Measurements from ENCODE around the gene PET100. TPM values are rescaled to one million over a fixed set of nuclear protein-coding genes. Genes with fewer than 3 reads are reported as not detected.

The PET100 gene
- polyA plus RNA-seq, 2 of the 4 experiments (the other 2 are of a cell fraction) = 48.6 to 99.3 TPM

DNA sequence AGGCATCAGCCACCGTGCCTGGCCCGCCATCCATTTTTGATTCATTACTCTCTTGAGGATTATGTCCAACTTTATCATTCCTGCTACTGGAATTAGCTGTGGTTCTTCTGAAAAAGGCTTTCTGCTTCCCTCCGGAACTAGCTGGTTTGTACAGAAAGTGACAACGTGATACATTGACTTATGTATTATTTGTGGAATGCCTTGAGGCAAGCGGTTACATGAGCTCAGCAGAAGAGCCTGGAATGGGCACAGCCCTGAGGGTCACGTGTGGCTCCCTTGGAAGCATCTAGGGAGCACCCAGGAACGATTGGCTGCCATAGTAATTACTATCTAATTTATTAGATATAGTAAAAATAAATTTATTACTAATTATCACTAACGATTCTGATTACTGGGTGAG lies 24.8 kb downstream of the PET100 start:
- TF ChIP-seq, protein P1, sequence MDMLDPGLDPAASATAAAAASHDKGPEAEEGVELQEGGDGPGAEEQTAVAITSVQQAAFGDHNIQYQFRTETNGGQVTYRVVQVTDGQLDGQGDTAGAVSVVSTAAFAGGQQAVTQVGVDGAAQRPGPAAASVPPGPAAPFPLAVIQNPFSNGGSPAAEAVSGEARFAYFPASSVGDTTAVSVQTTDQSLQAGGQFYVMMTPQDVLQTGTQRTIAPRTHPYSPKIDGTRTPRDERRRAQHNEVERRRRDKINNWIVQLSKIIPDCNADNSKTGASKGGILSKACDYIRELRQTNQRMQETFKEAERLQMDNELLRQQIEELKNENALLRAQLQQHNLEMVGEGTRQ (IDR thresholded peaks at IDR 0.05) = no peak
- TF ChIP-seq KDM1A (IDR thresholded peaks at IDR 0.05; ENCODE audit: low read depth) (no peak), PHF8 (IDR thresholded peaks at IDR 0.05; ENCODE audit: borderline replicate concordance, low read depth) (no peak), CEBPB (IDR thresholded peaks at IDR 0.05) (no peak), ZNF302 (CRISPR knock-in tag; IDR thresholded peaks at IDR 0.05) (no peak), JUNB (IDR thresholded peaks at IDR 0.05) (no peak), POLR2AphosphoS2 (conservative IDR thresholded peaks at IDR 0.05; ENCODE audit: low read length) (no peak), MYC (IDR thresholded peaks at IDR 0.05; ENCODE audit: borderline replicate concordance, low read length) (no peak), RNF2 (IDR thresholded peaks at IDR 0.05; ENCODE audit: borderline replicate concordance, low read depth) (no peak), NR3C1 (IDR thresholded peaks at IDR 0.05) (no peak), FOXS1 (CRISPR knock-in tag; IDR thresholded peaks at IDR 0.05) (no peak), HOXB5 (CRISPR knock-in tag; IDR thresholded peaks at IDR 0.05) (no peak)
- TF ChIP-seq, protein P2, sequence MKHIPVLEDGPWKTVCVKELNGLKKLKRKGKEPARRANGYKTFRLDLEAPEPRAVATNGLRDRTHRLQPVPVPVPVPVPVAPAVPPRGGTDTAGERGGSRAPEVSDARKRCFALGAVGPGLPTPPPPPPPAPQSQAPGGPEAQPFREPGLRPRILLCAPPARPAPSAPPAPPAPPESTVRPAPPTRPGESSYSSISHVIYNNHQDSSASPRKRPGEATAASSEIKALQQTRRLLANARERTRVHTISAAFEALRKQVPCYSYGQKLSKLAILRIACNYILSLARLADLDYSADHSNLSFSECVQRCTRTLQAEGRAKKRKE (CRISPR knock-in tag; IDR thresholded peaks at IDR 0.05; ENCODE audit: low read depth) = no peak
- TF ChIP-seq, protein P3, sequence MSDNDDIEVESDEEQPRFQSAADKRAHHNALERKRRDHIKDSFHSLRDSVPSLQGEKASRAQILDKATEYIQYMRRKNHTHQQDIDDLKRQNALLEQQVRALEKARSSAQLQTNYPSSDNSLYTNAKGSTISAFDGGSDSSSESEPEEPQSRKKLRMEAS (IDR thresholded peaks at IDR 0.05) = no peak
- TF ChIP-seq, protein P4, sequence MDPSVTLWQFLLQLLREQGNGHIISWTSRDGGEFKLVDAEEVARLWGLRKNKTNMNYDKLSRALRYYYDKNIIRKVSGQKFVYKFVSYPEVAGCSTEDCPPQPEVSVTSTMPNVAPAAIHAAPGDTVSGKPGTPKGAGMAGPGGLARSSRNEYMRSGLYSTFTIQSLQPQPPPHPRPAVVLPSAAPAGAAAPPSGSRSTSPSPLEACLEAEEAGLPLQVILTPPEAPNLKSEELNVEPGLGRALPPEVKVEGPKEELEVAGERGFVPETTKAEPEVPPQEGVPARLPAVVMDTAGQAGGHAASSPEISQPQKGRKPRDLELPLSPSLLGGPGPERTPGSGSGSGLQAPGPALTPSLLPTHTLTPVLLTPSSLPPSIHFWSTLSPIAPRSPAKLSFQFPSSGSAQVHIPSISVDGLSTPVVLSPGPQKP (IDR thresholded peaks at IDR 0.05; ENCODE audit: low read depth, low read length) = no peak
- TF ChIP-seq, protein P5, sequence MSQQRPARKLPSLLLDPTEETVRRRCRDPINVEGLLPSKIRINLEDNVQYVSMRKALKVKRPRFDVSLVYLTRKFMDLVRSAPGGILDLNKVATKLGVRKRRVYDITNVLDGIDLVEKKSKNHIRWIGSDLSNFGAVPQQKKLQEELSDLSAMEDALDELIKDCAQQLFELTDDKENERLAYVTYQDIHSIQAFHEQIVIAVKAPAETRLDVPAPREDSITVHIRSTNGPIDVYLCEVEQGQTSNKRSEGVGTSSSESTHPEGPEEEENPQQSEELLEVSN (IDR thresholded peaks at IDR 0.05; ENCODE audit: borderline replicate concordance, low read depth) = no peak
- H3K9me3 ChIP-seq = no peaks in the 10 kb centered on the region
- ATAC-seq = no peak
- no peak overlapping the region for H3K27ac ChIP-seq
- POLR2A ChIA-PET = no interaction called here
- H3K4me1 ChIP-seq = no peaks in the 10 kb centered on the region
- CTCF ChIA-PET = interaction anchor here (1.2 to 3.2 kb wide), 4 partner anchors 26 to 144 kb away, joined by 3 to 21 read pairs (median 7); partner anchors contain the start of gene TRAPPC5
- H3K4me3 ChIP-seq = no peak overlapping the region
- no peak for DNase-seq (ENCODE audit: low read depth in 1 of 2, low spot score in 1 of 2)
- no peak overlapping the region for H3K4me2 ChIP-seq
- 63% methylated on average over 8 of the region's 8 CpGs for WGBS (ENCODE audit: missing lambda C conversion rate)
- FAIRE-seq = no peak

DNA sequence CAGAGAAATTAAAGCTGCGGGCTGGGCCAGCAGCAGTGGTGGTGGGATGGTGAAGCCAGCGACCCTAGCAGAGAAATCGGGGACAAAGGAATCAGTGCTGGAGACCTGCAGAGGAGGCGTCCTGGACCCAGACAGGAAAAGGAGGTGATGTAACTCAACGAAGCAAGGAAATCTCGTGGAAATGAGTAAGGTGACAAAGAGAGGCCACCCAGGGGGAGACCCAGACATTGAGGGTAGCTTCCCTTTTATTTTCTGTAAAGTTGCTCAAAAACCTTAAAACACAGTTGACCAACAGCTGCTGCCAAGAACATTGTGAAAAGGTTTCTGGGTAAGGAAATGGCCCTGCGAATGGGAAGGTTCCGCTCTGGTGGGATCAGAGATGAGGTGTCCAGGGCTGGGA lies 26.0 kb downstream of the PET100 start:
- ATAC-seq (no peak), FAIRE-seq (no peak), DNase-seq (ENCODE audit: low read depth in 1 of 2, low spot score in 1 of 2) (no peak)
- Histone ChIP-seq H3K4me2 (no peak overlapping the region), H3K9me3 (no peaks in the 10 kb centered on the region), H3K27ac (no peak overlapping the region), H3K4me3 (no peak overlapping the region), H3K4me1 (no peaks in the 10 kb centered on the region)
- TF ChIP-seq RCOR1 (IDR thresholded peaks at IDR 0.05; ENCODE audit: low read depth, low read length) = no peak
- no peak for TF ChIP-seq HOXB13 (CRISPR knock-in tag; IDR thresholded peaks at IDR 0.05; ENCODE audit: low read depth)
- TF ChIP-seq, protein P5 (IDR thresholded peaks at IDR 0.05; ENCODE audit: borderline replicate concordance, low read depth) = no peak
- TF ChIP-seq, protein P6, sequence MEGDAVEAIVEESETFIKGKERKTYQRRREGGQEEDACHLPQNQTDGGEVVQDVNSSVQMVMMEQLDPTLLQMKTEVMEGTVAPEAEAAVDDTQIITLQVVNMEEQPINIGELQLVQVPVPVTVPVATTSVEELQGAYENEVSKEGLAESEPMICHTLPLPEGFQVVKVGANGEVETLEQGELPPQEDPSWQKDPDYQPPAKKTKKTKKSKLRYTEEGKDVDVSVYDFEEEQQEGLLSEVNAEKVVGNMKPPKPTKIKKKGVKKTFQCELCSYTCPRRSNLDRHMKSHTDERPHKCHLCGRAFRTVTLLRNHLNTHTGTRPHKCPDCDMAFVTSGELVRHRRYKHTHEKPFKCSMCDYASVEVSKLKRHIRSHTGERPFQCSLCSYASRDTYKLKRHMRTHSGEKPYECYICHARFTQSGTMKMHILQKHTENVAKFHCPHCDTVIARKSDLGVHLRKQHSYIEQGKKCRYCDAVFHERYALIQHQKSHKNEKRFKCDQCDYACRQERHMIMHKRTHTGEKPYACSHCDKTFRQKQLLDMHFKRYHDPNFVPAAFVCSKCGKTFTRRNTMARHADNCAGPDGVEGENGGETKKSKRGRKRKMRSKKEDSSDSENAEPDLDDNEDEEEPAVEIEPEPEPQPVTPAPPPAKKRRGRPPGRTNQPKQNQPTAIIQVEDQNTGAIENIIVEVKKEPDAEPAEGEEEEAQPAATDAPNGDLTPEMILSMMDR (IDR thresholded peaks at IDR 0.05) = no peak
- no peak for TF ChIP-seq POLR2AphosphoS2 (conservative IDR thresholded peaks at IDR 0.05; ENCODE audit: low read length)
- no peak for TF ChIP-seq CEBPB (IDR thresholded peaks at IDR 0.05)
- no peak for TF ChIP-seq RARB (CRISPR knock-in tag; IDR thresholded peaks at IDR 0.05)
- TF ChIP-seq KDM1A (IDR thresholded peaks at IDR 0.05; ENCODE audit: low read depth) = no peak
- TF ChIP-seq, protein P7, sequence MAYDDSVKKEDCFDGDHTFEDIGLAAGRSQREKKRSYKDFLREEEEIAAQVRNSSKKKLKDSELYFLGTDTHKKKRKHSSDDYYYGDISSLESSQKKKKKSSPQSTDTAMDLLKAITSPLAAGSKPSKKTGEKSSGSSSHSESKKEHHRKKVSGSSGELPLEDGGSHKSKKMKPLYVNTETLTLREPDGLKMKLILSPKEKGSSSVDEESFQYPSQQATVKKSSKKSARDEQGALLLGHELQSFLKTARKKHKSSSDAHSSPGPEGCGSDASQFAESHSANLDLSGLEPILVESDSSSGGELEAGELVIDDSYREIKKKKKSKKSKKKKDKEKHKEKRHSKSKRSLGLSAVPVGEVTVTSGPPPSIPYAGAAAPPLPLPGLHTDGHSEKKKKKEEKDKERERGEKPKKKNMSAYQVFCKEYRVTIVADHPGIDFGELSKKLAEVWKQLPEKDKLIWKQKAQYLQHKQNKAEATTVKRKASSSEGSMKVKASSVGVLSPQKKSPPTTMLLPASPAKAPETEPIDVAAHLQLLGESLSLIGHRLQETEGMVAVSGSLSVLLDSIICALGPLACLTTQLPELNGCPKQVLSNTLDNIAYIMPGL (CRISPR knock-in tag; IDR thresholded peaks at IDR 0.05; ENCODE audit: borderline replicate concordance) = no peak
- TF ChIP-seq, protein P1 (IDR thresholded peaks at IDR 0.05) = no peak
- WGBS (ENCODE audit: missing lambda C conversion rate) = 66% methylated on average over 8 of the region's 8 CpGs
- POLR2A ChIA-PET = no interaction called here
- CTCF ChIA-PET = interaction anchor here (1.0 to 3.2 kb wide), 5 partner anchors 12 to 145 kb away, joined by 3 to 21 read pairs (median 7); partner anchors contain the start of gene TRAPPC5

Measured in A549 (cell line).